SK-MEL-5 (cell line): ENCODE data around the gene OR52I1. TPM values are rescaled to one million over a fixed set of nuclear protein-coding genes. Genes with fewer than 3 reads are reported as not detected.
A peak's percentile ranks its signal among the peaks of the same experiment; 100 is the strongest.

Experiments used
- DNase-seq: peaks from one replicate; pipeline ENCODE4 v3.0.0-alpha.2; 2016; ENCODE audit warnings: low read depth, low spot score
- in situ Hi-C: cut with HindIII; loops from 2 replicates; pipeline ENCODE4 v1.10.0; 2016; ENCODE audit warnings: low sequenced_read_pairs, high pct_unique_total_duplicates, low pct_unique_long_range_greater_than_20kb
- total RNA-seq: library from RNA; depleted of rRNA; stranded (reverse); fragments of >200 nt; shearing (Covaris generic); gene quantifications from 2 replicates; pipeline ENCODE4 v1.2.3, GENCODE V29; 2014

OR52I1 gene
- total RNA-seq, 1 experiment from 2014 or later = not detected

- DNase-seq = peak; percentile 20
These were observed 13.3 kb downstream of the OR52I1 start for GRCh38 chr11:4607096-4607495.

GRCh38 chr11:4607781-4608666 lies 14.2 kb downstream of the OR52I1 start, which contains the start of gene TRIM68:
Gene TRIM68, minus strand, starts transcription at chr11:4608231. Its CDS starts 2,727 bp downstream, at chr11:4605504.
- peak; percentile 96 for DNase-seq
- in situ Hi-C loops = no loop called here

More at GRCh38 chr11:4607096-4607495, 13.3 kb downstream of the OR52I1 start:
- in situ Hi-C loops = no loop called here

- in situ Hi-C loops = no loop called here
These were observed 16.6 kb downstream of the OR52I1 start for GRCh38 chr11:4610258-4610935.

GRCh38 chr11:4611986-4612385 lies 18.1 kb downstream of the OR52I1 start:
- in situ Hi-C loops = no loop called here
- DNase-seq = no peak

More at GRCh38 chr11:4610258-4610935, 16.6 kb downstream of the OR52I1 start:
- no peak for DNase-seq

GRCh38 chr11:4615856-4616444 lies 22.1 kb downstream of the OR52I1 start:
- in situ Hi-C loops = no loop called here
- no peak for DNase-seq

GRCh38 chr11:4619514-4619913 lies 25.7 kb downstream of the OR52I1 start:
- in situ Hi-C loops = no loop called here
- DNase-seq = no peak

- in situ Hi-C loops = no loop called here
- peak; percentile 84 for DNase-seq
These were observed 32.6 kb downstream of the OR52I1 start for GRCh38 chr11:4626207-4627099.

GRCh38 chr11:4636136-4636535 lies 42.3 kb downstream of the OR52I1 start:
- DNase-seq = no peak
- in situ Hi-C loops = no loop called here

- DNase-seq = peak; percentile 78
- in situ Hi-C loops = no loop called here
These were observed 43.3 kb downstream of the OR52I1 start, which contains the start of gene OR51D1 for GRCh38 chr11:4636962-4637661. Gene OR51D1, plus strand, starts transcription at chr11:4637477. Its CDS starts 2,314 bp downstream, at chr11:4639791.

GRCh38 chr11:4637662-4638047 lies 43.8 kb downstream of the OR52I1 start:
- DNase-seq = no peak
- in situ Hi-C loops = no loop called here

GRCh38 chr11:4639931-4640330 lies 46.1 kb downstream of the OR52I1 start:
- DNase-seq = no peak
- in situ Hi-C loops = no loop called here

GRCh38 chr11:4641501-4641900 lies 47.7 kb downstream of the OR52I1 start:
- in situ Hi-C loops = no loop called here
- no peak for DNase-seq

- DNase-seq = no peak
- in situ Hi-C loops = no loop called here
These were observed 48.2 kb downstream of the OR52I1 start for GRCh38 chr11:4642043-4642442.

- no peak for DNase-seq
- in situ Hi-C loops = no loop called here
These were observed 49.2 kb downstream of the OR52I1 start for GRCh38 chr11:4643076-4643475.

- in situ Hi-C loops = no loop called here
- no peak for DNase-seq
These were observed 49.8 kb downstream of the OR52I1 start, which contains the start of gene OR51E1 for GRCh38 chr11:4643682-4644081. Gene OR51E1, plus strand, starts transcription at chr11:4643982. Its CDS starts 8,545 bp downstream, at chr11:4652527.

- in situ Hi-C loops = no loop called here
- DNase-seq = no peak
These were observed 50.4 kb downstream of the OR52I1 start for GRCh38 chr11:4644233-4644632.
